DND-41 (cell line): ENCODE results near the gene FAF1.

ENCODE experiments used
- ATAC-seq: fragments of 200-7000 bp; cut with Tn5 transposase; 3 replicates; pipeline ENCODE4 v1.9.1; 2021; ENCODE audit warnings: low read depth; ENCODE audit not compliant: insufficient read depth
- DNase-seq: peaks from one replicate; pipeline ENCODE4 v3.0.0-alpha.2; 2020
- H2AFZ ChIP-seq: 2 replicates; pipeline ENCODE4 v1.6.0; 2012; ENCODE audit warnings: low read depth, low read length
- H3K27ac ChIP-seq: 2 replicates; pipeline ENCODE4 v1.5.1; 2012; ENCODE audit warnings: low read length, inconsistent platforms
- H3K27me3 ChIP-seq: fragments of 200-600 bp; sonication (generic); 2 replicates; pipeline ENCODE4 v1.6.0; 2012; ENCODE audit warnings: low read length, mild to moderate bottlenecking, inconsistent platforms; ENCODE audit not compliant: insufficient read depth, poor library complexity
- H3K36me3 ChIP-seq: 2 replicates; pipeline ENCODE4 v1.5.1; 2012; ENCODE audit warnings: low read length, inconsistent platforms; ENCODE audit not compliant: insufficient read depth
- H3K4me1 ChIP-seq: 2 replicates; pipeline ENCODE4 v1.5.1; 2012; ENCODE audit warnings: mild to moderate bottlenecking, low read length; ENCODE audit not compliant: insufficient read depth
- H3K4me2 ChIP-seq: 2 replicates; pipeline ENCODE4 v1.6.0; 2012; ENCODE audit warnings: mild to moderate bottlenecking, moderate library complexity, low read length, inconsistent platforms; ENCODE audit not compliant: insufficient read depth
- H3K4me3 ChIP-seq, 2 experiments: fragments of 200-600 bp in 1 of 2; shearing (Covaris generic) in 1 of 2; 2 replicates each; pipeline ENCODE4 v1.5.1; 2012 to 2016; ENCODE audit warnings: inconsistent platforms in 2 of 2, low read length in 2 of 2, mild to moderate bottlenecking in 2 of 2, low read depth in 1 of 2, moderate library complexity in 1 of 2
- H3K79me2 ChIP-seq: 2 replicates; pipeline ENCODE4 v1.6.0; 2012; ENCODE audit warnings: low read length, inconsistent platforms; ENCODE audit not compliant: insufficient read depth
- H3K9ac ChIP-seq: 2 replicates; pipeline ENCODE4 v1.6.0; 2012; ENCODE audit warnings: low read depth, mild to moderate bottlenecking, inconsistent platforms, low read length, moderate library complexity
- H3K9me3 ChIP-seq: 2 replicates; pipeline ENCODE4 v1.5.1; 2012; ENCODE audit warnings: low read length, moderate library complexity, mild to moderate bottlenecking, inconsistent platforms; ENCODE audit not compliant: insufficient read depth, severe bottlenecking
- H4K20me1 ChIP-seq: 2 replicates; pipeline ENCODE4 v1.6.0; 2012; ENCODE audit warnings: low read length; ENCODE audit not compliant: insufficient read depth
- EZH2 ChIP-seq: IDR thresholded peaks from 3 replicates; pipeline ENCODE4 v1.6.1; 2012; ENCODE audit warnings: borderline replicate concordance, low read depth, mild to moderate bottlenecking, moderate library complexity, low read length, inconsistent platforms; ENCODE audit not compliant: severe bottlenecking
- TF ChIP-seq, protein P1 (sequence below): IDR thresholded peaks from 2 replicates; pipeline ENCODE4 v1.5.1; 2012; ENCODE audit warnings: borderline replicate concordance, low read length, moderate library complexity, mild to moderate bottlenecking; ENCODE audit not compliant: poor library complexity, severe bottlenecking; ENCODE audit errors: extremely low read depth

Gene FAF1

DNA sequence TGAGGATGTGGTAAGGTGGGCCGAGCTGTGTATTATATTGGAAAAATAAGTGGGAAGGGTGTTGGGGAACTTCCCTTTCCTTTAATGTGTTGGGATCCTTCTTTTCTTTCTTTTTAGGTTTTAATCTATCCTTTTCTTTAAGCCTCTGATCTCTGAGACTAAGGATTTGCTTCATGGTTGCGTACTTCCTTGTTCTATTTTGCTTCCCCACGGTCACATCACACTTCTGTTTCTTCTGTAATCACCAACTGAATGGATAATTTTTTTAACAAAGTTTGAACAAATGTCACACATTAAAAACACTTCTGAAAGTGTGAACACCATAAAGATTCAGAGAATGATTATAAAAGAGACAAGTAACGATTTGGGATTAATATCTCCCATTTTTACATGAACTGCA lies 554.3 kb downstream of the FAF1 start:
- Histone ChIP-seq H4K20me1 (no peaks in the 10 kb centered on the region), H3K4me2 (no peak overlapping the region), H3K4me3 (no peak overlapping the region), H2AFZ (no peak overlapping the region), H3K9me3 (no peaks in the 10 kb centered on the region), H3K36me3 (no peaks in the 10 kb centered on the region), H3K4me1 (no peaks in the 10 kb centered on the region), H3K27ac (no peak overlapping the region), H3K9ac (no peak overlapping the region), H3K27me3 (no peaks in the 10 kb centered on the region), H3K79me2 (no peaks in the 10 kb centered on the region)
- ATAC-seq (no peak), DNase-seq (no peak)
- TF ChIP-seq EZH2, result no peak
- TF ChIP-seq, protein P1, sequence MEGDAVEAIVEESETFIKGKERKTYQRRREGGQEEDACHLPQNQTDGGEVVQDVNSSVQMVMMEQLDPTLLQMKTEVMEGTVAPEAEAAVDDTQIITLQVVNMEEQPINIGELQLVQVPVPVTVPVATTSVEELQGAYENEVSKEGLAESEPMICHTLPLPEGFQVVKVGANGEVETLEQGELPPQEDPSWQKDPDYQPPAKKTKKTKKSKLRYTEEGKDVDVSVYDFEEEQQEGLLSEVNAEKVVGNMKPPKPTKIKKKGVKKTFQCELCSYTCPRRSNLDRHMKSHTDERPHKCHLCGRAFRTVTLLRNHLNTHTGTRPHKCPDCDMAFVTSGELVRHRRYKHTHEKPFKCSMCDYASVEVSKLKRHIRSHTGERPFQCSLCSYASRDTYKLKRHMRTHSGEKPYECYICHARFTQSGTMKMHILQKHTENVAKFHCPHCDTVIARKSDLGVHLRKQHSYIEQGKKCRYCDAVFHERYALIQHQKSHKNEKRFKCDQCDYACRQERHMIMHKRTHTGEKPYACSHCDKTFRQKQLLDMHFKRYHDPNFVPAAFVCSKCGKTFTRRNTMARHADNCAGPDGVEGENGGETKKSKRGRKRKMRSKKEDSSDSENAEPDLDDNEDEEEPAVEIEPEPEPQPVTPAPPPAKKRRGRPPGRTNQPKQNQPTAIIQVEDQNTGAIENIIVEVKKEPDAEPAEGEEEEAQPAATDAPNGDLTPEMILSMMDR, result no peak

DNA sequence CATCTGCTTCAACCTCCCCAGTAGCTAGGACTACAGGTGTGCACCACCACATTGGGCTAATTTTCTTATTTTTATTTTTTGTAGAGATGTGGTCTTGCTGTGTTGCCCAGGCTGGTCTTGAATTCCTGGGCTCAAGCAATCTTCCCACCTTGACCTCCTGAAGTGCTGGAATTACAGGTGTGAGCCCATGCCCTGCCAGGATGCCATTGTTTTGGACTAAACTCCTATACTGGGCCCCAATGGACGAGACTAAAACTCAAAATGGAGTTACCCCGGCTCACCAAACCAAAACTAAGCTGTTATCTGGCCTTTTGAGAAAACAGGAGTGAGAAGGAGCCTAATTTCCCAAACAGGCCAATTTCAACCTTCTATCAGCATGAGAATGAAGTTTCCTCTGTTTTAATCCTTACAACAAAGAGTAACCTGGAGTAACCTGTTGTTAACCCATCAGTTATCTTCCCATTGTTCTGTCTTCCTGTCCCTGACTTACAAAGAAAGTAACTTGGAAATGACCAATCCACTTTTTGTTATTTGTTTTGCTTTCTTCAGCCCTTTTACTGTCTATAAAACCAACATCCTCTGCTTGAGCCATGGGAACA lies 566.4 kb downstream of the FAF1 start:
- Histone ChIP-seq H4K20me1 (no peaks in the 10 kb centered on the region), H3K27me3 (no peaks in the 10 kb centered on the region), H3K27ac (no peak overlapping the region), H3K9ac (no peak overlapping the region), H3K36me3 (no peaks in the 10 kb centered on the region), H2AFZ (no peak overlapping the region), H3K4me3 (no peak overlapping the region), H3K4me1 (no peaks in the 10 kb centered on the region), H3K9me3 (no peaks in the 10 kb centered on the region), H3K4me2 (no peak overlapping the region), H3K79me2 (no peaks in the 10 kb centered on the region)
- DNase-seq, result no peak
- ATAC-seq, result no peak
- no peak for TF ChIP-seq EZH2
- TF ChIP-seq, protein P1, result no peak
